Measurements from ENCODE around the gene MYO7A. TPM values are rescaled to one million over a fixed set of nuclear protein-coding genes. Genes with fewer than 3 reads are reported as not detected.

MYO7A gene
- total RNA-seq, 1 donor = under 0.01 TPM

DNA sequence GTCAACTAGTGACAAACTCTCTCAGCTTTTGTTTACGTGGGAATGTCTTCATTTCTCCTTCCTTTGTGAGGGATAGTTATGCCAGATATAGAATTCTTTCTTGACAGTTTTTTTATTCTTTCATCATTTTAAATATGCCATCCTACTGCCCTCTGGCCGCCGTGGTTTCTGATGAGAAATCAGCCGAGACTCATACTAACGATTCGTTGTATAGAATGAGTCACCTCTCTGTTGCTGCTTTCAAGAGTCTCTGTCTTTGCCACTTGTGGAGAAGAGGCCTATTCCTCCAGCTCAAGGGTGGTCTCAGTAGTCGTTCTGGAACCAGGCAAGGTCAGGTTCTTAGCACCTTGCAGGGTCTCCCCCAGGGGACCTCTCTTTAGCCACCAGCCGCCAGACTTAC lies 8.0 kb downstream of the MYO7A start:
- Histone ChIP-seq H4K20me1 (ENCODE audit: insufficient read depth, low read length) (no peaks in the 10 kb centered on the region), H3K9me3 (ENCODE audit: low read depth, low read length) (no peaks in the 10 kb centered on the region), H3K27me3 (ENCODE audit: insufficient read depth, low read length) (no peaks in the 10 kb centered on the region), H3K27ac (ENCODE audit: low read depth, low read length) (no peak overlapping the region), H2AFZ (ENCODE audit: low read length) (no peak overlapping the region), H3K4me3 (ENCODE audit: insufficient read depth, low read length) (no peak overlapping the region), H3K4me1 (ENCODE audit: insufficient read depth, low read length) (peaks cover 10% of the 10 kb centered on the region), H3K79me2 (ENCODE audit: insufficient read depth, low read length) (no peaks in the 10 kb centered on the region), H3K36me3 (ENCODE audit: insufficient read depth, low read length) (no peaks in the 10 kb centered on the region), H3K4me2 (ENCODE audit: insufficient read depth, low read length) (no peak overlapping the region)
- peak; percentile 89 for DNase-seq (ENCODE audit: insufficient read length, low spot score, missing footprints)
- TF ChIP-seq, protein P1, sequence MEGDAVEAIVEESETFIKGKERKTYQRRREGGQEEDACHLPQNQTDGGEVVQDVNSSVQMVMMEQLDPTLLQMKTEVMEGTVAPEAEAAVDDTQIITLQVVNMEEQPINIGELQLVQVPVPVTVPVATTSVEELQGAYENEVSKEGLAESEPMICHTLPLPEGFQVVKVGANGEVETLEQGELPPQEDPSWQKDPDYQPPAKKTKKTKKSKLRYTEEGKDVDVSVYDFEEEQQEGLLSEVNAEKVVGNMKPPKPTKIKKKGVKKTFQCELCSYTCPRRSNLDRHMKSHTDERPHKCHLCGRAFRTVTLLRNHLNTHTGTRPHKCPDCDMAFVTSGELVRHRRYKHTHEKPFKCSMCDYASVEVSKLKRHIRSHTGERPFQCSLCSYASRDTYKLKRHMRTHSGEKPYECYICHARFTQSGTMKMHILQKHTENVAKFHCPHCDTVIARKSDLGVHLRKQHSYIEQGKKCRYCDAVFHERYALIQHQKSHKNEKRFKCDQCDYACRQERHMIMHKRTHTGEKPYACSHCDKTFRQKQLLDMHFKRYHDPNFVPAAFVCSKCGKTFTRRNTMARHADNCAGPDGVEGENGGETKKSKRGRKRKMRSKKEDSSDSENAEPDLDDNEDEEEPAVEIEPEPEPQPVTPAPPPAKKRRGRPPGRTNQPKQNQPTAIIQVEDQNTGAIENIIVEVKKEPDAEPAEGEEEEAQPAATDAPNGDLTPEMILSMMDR (IDR thresholded peaks at IDR 0.05; ENCODE audit: extremely low read depth, low read depth, low read length) = no peak

DNA sequence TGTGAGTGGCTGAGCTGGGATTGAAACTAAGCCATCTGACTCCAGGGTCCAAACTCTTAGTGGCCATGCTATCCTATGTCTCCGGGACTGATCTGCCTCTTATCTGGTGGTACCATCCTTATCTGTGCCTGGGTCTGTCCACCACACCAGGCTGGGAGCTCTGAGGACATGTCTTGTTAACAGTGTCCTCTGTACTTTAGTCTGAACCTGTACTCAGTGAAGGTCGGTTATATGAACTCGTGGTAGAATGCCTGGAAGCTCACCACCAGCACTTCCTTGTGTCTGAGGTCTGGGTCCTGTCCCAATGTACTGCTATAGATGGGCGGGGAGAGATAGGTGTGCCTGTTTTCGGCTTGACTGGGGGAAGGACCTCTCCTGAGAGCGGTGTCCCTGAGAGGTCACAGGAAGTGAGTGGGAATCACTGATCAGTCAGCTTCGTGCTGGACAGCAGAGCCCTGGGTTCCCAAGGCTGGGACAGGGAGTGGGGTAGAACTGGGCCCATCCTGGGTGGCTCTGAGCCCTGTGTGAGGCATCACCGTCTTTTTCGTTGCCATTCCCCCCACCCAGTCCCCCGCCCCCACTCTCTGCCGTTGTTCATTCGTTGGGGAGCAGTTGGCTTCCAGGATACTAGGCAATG lies 8.9 kb downstream of the MYO7A start:
- H3K4me3 ChIP-seq (ENCODE audit: insufficient read depth, low read length) = no peak overlapping the region
- no peak overlapping the region for H3K27ac ChIP-seq (ENCODE audit: low read depth, low read length)
- H3K9me3 ChIP-seq (ENCODE audit: low read depth, low read length) = no peaks in the 10 kb centered on the region
- TF ChIP-seq, protein P1 (IDR thresholded peaks at IDR 0.05; ENCODE audit: extremely low read depth, low read depth, low read length) = no peak
- no peak overlapping the region for H2AFZ ChIP-seq (ENCODE audit: low read length)
- no peaks in the 10 kb centered on the region for H4K20me1 ChIP-seq (ENCODE audit: insufficient read depth, low read length)
- H3K36me3 ChIP-seq (ENCODE audit: insufficient read depth, low read length) = no peaks in the 10 kb centered on the region
- H3K27me3 ChIP-seq (ENCODE audit: insufficient read depth, low read length) = no peaks in the 10 kb centered on the region
- DNase-seq (ENCODE audit: insufficient read length, low spot score, missing footprints) = no peak
- peaks cover 17% of the 10 kb centered on the region for H3K4me1 ChIP-seq (ENCODE audit: insufficient read depth, low read length)
- no peaks in the 10 kb centered on the region for H3K79me2 ChIP-seq (ENCODE audit: insufficient read depth, low read length)
- H3K4me2 ChIP-seq (ENCODE audit: insufficient read depth, low read length) = no peak overlapping the region

DNA sequence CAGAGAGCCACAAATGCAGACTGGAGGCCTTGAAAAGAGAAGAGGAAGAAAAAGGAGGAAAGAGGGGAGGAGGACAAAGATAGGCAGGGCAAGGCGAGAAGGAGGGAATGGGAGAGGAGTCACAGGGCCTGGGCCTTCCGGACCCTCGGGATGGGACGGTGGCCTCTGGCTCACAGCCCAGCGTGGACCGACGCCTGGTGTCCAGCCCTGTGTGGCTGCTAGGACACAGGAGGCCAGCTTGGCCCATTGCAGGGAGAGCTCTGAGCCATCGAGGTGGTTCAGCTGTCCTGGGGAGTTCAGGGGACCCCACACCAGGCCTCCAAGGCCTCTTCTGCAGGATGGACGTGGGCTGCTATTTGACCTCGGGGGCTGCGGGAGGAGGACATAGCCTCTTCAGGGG lies 9.4 kb downstream of the MYO7A start:
- H3K4me1 ChIP-seq (ENCODE audit: insufficient read depth, low read length) = peaks cover 17% of the 10 kb centered on the region
- TF ChIP-seq, protein P1 (IDR thresholded peaks at IDR 0.05; ENCODE audit: extremely low read depth, low read depth, low read length) = no peak

DNA sequence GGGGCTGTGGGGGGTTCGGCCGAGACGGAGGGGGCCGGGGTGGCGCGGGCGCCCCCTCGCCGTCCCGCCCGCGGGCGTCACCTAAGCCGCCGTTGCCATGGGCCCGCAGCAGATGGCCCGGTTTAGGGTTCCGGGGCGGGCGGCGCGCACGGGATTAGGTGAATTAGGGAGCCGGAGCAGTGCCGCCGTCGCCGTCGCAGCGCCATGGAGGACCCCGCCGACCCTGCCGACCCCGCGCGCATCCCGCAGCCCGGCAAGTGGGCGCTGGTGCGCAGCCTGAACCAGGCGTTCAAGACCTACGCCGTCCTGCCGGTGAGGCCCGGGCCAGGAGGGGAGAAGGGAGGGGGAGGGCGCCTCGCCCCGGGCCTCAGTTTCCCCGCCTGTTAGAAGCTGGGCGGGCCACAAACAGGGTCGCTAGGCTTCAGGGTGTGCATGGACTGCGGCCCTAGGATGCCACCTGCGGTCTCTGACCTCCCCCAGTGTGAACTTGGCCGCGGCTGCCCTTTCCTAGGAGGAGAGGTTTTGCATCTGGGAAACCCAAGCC lies 10.1 kb downstream of the MYO7A start:
- H3K27me3 ChIP-seq (ENCODE audit: insufficient read depth, low read length) = no peaks in the 10 kb centered on the region
- no peak overlapping the region for H3K27ac ChIP-seq (ENCODE audit: low read depth, low read length)
- no peaks in the 10 kb centered on the region for H4K20me1 ChIP-seq (ENCODE audit: insufficient read depth, low read length)
- DNase-seq (ENCODE audit: insufficient read length, low spot score, missing footprints) = no peak
- no peak overlapping the region for H3K4me3 ChIP-seq (ENCODE audit: insufficient read depth, low read length)
- no peaks in the 10 kb centered on the region for H3K9me3 ChIP-seq (ENCODE audit: low read depth, low read length)
- TF ChIP-seq, protein P1 (IDR thresholded peaks at IDR 0.05; ENCODE audit: extremely low read depth, low read depth, low read length) = no peak
- H3K79me2 ChIP-seq (ENCODE audit: insufficient read depth, low read length) = no peaks in the 10 kb centered on the region
- no peaks in the 10 kb centered on the region for H3K36me3 ChIP-seq (ENCODE audit: insufficient read depth, low read length)
- H3K4me1 ChIP-seq (ENCODE audit: insufficient read depth, low read length) = peaks cover 17% of the 10 kb centered on the region
- H2AFZ ChIP-seq (ENCODE audit: low read length) = no peak overlapping the region
- no peak overlapping the region for H3K4me2 ChIP-seq (ENCODE audit: insufficient read depth, low read length)

More for the DNA sequence above, 9.4 kb downstream of the MYO7A start:
- DNase-seq (ENCODE audit: insufficient read length, low spot score, missing footprints) = no peak
- H3K4me3 ChIP-seq (ENCODE audit: insufficient read depth, low read length) = no peak overlapping the region
- H2AFZ ChIP-seq (ENCODE audit: low read length) = no peak overlapping the region
- no peak overlapping the region for H3K27ac ChIP-seq (ENCODE audit: low read depth, low read length)
- H3K79me2 ChIP-seq (ENCODE audit: insufficient read depth, low read length) = no peaks in the 10 kb centered on the region
- no peaks in the 10 kb centered on the region for H3K27me3 ChIP-seq (ENCODE audit: insufficient read depth, low read length)
- H3K36me3 ChIP-seq (ENCODE audit: insufficient read depth, low read length) = no peaks in the 10 kb centered on the region
- H3K4me2 ChIP-seq (ENCODE audit: insufficient read depth, low read length) = no peak overlapping the region
- H3K9me3 ChIP-seq (ENCODE audit: low read depth, low read length) = no peaks in the 10 kb centered on the region
- no peaks in the 10 kb centered on the region for H4K20me1 ChIP-seq (ENCODE audit: insufficient read depth, low read length)
